ENCODE results near the gene JPH3. TPM values are rescaled to one million over a fixed set of nuclear protein-coding genes. Genes with fewer than 3 reads are reported as not detected.
"Not testable (repeated sequence)": the region's sequence is repeated elsewhere in the genome, so short reads cannot be mapped to it uniquely, and the experiment has no call there.

Gene JPH3
- total and polyA plus RNA-seq, 3 donors from 2014 or later = 3.2 to 8.7 (median 8.3) TPM

DNA sequence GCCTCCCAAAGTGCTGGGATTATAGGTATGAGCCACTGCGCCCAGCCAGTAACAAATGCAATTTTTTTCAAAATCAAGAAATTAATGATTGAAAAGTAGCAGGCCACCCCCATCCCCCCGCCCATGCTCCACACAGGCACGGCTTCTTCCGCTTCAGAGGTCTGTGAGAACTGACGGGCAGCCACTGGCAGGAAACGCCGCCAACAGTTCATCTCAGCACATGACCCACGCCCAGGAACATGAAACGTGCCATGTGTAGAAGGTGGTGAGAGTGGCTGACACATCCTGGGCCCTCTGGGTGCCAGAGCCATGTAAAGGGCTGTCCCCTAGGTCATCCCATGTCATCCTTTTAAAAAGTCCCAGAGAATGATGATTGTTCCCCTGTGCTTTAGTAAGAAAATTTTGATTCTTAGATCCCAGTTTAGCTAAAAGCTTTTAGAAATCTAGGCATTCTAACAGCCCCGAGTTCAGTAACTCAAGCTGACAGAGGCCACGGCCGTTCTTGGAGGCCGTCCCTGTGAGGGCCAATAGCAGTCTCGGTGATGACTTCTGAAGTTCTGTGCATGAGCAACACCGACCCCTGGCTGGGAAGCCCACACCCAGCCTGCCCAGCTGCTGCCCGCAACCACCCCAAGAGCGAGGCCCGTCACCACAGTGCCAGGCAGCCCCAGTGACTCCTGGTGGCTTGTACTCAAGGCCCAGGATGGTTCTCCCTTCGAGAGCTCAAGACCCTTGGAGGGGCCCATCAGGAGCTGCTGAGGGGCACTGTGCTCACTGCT is 111.3 kb downstream of the JPH3 start:
- intact Hi-C loops (cut with DNase I; ENCODE audit: low total_unique reads) = no loop called here
- TF ChIP-seq CTCF (IDR thresholded peaks at IDR 0.05) = no peak
- TF ChIP-seq POLR2A (IDR thresholded peaks at IDR 0.05) = no peak
- no peaks in the 10 kb centered on the region for H3K36me3 ChIP-seq (ENCODE audit: low read depth, missing control alignments)
- 91 to 94% methylated on average over 17 to 19 of the region's 19 CpGs for WGBS, 2 donors
- DNase-seq = no peak
- no peaks in the 10 kb centered on the region for H3K27me3 ChIP-seq
- no peaks in the 10 kb centered on the region for H3K4me1 ChIP-seq
- H3K4me3 ChIP-seq = no peak overlapping the region
- H3K9me3 ChIP-seq = no peaks in the 10 kb centered on the region
- no peak overlapping the region for H3K27ac ChIP-seq

DNA sequence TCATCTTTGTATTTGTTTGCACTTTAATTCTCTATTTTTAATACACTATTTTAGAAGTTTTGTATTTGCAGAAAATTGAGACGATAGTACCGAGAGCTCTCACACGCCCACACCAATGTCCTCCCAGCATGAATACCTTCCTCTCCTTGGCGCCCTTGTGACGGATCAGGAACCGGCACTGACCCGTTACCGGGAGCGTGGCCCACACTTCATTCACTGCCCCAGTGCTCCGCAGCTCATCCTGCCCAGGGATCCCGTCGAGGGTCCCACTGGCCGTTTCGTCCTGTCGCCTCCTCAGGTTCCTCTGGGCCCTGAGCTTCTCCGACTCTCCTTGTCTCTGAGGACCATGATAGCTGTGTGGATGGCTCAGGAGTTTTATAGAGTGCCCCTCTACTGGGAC is 112.9 kb downstream of the JPH3 start:
- WGBS, 2 donors = 95 to 97% methylated on average over 16 of the region's 16 CpGs
- Histone ChIP-seq H3K27ac (no peak overlapping the region), H3K36me3 (ENCODE audit: low read depth, missing control alignments) (no peaks in the 10 kb centered on the region), H3K9me3 (no peaks in the 10 kb centered on the region), H3K27me3 (no peaks in the 10 kb centered on the region), H3K4me3 (no peak overlapping the region), H3K4me1 (no peaks in the 10 kb centered on the region)
- intact Hi-C loops (cut with DNase I; ENCODE audit: low total_unique reads) = no loop called here
- TF ChIP-seq POLR2A (IDR thresholded peaks at IDR 0.05) (no peak), CTCF (IDR thresholded peaks at IDR 0.05) (no peak)
- no peak for DNase-seq

DNA sequence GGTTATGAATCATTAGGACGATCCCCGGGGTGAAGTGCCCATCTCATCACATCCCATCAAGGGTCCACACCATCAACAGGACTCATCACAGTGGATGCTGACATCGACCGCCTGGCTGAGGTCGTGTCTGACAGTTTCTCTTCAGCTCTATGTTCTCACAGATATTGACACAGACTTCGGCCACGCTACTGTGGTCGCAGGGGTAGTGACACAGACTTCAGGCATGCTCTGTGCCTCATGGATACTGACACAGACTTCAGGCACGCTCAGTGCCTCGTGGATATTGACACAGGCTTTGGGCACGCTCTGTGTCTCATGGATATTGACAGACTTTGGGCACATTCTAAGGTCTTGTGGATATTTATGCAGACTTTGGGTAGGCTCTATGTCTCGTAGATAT is 113.3 kb downstream of the JPH3 start:
- Histone ChIP-seq H3K27ac (no peak overlapping the region), H3K36me3 (ENCODE audit: low read depth, missing control alignments) (no peaks in the 10 kb centered on the region), H3K4me3 (no peak overlapping the region), H3K9me3 (no peaks in the 10 kb centered on the region), H3K4me1 (no peaks in the 10 kb centered on the region), H3K27me3 (no peaks in the 10 kb centered on the region)
- 97% methylated on average over 12 of the region's 12 CpGs for WGBS, 2 donors
- DNase-seq = no peak
- TF ChIP-seq POLR2A (IDR thresholded peaks at IDR 0.05) (no peak), CTCF (IDR thresholded peaks at IDR 0.05) (no peak)
- intact Hi-C loops (cut with DNase I; ENCODE audit: low total_unique reads) = no loop called here

DNA sequence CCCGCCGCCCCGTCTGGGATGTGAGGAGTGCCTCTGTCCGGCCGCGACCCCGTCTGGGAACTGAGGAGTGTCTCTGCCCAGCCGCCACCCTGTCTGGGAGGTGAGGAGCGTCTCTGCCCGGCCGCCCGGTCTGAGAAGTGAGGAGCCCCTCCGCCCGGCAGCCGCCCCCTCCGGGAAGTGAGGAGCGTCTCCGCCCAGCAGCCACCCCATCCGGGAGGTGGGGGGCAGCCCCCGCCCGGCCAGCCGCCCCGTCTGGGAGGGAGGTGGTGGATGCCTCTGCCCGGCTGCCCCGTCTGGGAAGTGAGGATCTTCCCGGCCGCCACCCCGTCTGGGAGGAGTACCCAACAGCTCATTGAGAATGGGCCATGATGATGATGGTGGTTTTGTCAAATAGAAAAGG is 116.5 kb downstream of the JPH3 start:
- H3K4me3 ChIP-seq; H3K27me3 ChIP-seq; H3K9me3 ChIP-seq; DNase-seq; intact Hi-C loops (cut with DNase I; ENCODE audit: low total_unique reads); H3K27ac ChIP-seq; H3K36me3 ChIP-seq (ENCODE audit: low read depth, missing control alignments): not testable (repeated sequence)
- WGBS, 2 donors = 87 to 94% methylated on average over 6 to 28 of the region's 28 CpGs
- H3K4me1 ChIP-seq = peaks cover 16% of the 10 kb centered on the region

DNA sequence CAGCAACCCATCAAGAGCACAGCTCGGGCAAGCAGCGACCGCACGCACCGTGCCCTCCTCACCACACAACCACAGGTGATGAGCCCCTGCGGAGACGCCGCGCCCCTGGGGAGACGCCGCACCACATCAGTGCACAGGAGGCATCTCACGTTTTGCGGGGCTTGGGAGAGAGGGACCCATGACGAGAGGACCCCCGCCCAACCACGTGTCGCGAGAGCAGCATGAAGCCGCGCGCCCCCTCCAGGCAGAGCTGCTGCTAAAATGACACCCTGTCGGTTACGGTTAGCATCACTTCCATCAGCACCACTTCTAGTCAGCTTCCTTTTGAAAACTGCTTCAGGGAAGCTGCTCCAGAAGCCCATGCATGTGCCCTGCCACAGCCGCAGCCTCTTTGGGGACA is 118.1 kb downstream of the JPH3 start:
- TF ChIP-seq CTCF (IDR thresholded peaks at IDR 0.05) = no peak
- TF ChIP-seq POLR2A (IDR thresholded peaks at IDR 0.05) = no peak
- Histone ChIP-seq H3K27me3 (no peaks in the 10 kb centered on the region), H3K27ac (no peak overlapping the region), H3K4me1 (peaks cover 16% of the 10 kb centered on the region), H3K4me3 (no peak overlapping the region), H3K36me3 (ENCODE audit: low read depth, missing control alignments) (no peaks in the 10 kb centered on the region), H3K9me3 (no peaks in the 10 kb centered on the region)
- 97 to 98% methylated on average over 13 to 18 of the region's 24 CpGs for WGBS, 2 donors
- DNase-seq = no peak
- intact Hi-C loops (cut with DNase I; ENCODE audit: low total_unique reads) = no loop called here

Measured in testis (tissue), 3 donors.